Pancreas (tissue), 10 donors: ENCODE data around the gene COPS4. TPM values are rescaled to one million over a fixed set of nuclear protein-coding genes. Genes with fewer than 3 reads are reported as not detected.

ENCODE experiments used
- ATAC-seq, 4 donors: fragments of 200-7000 bp; cut with Tn5 transposase; one replicate each; pipeline versions ENCODE4 v1.8.0 to v1.9.1; 2020; ENCODE audit warnings: mild to moderate bottlenecking in 4 of 4, moderate library complexity in 4 of 4
- DNase-seq, 6 donors: peaks; one replicate each; pipeline ENCODE4 v3.0.0-alpha.2; 2020
- FAIRE-seq: peaks from 2 replicates; lab custom pipeline; 2012; peaks lifted over from hg19 to GRCh38; lab: Jason Lieb, UNC
- H3K27ac ChIP-seq, 4 donors: fragments of 200-600 bp; sonication (generic); 1 replicate in 3 of 4; 2 replicates in 1 of 4; pipeline versions ENCODE4 v1.5.0 to v1.8.0; 2020
- H3K27me3 ChIP-seq, 4 donors: fragments of 200-600 bp; one replicate each; pipeline ENCODE4 v1.8.0; 2021
- H3K36me3 ChIP-seq, 3 donors: fragments of 200-600 bp; sonication (generic) in 1 of 3; one replicate each; pipeline versions ENCODE4 v1.5.0 to v1.8.0; 2020 to 2021
- H3K4me1 ChIP-seq, 3 donors: fragments of 200-600 bp; one replicate each; pipeline ENCODE4 v1.8.0; 2021
- H3K4me3 ChIP-seq, 4 donors: fragments of 200-600 bp; sonication (generic) in 2 of 4; one replicate each; pipeline versions ENCODE4 v1.5.0 to v1.8.0; 2020 to 2021
- H3K9me3 ChIP-seq, 4 donors: fragments of 200-600 bp; one replicate each; pipeline ENCODE4 v1.8.0; 2021
- WGBS, 2 donors: extraction: QIAGEN DNeasy Blood & Tissue Kit; methylation state at CpG; one replicate each; pipeline ENCODE4 v1.1.7; 2013; 5-methylcytosine and 5-hydroxymethylcytosine counted together
- intact Hi-C, 3 donors: fragments of 100-400 bp; cut with DNase I; formaldehyde crosslinking; loops; one replicate each; pipeline versions ENCODE4 v1.11.1 to v1.14.2; 2022
- polyA plus RNA-seq, 2 donors: library from polyadenylated mRNA; stranded (reverse); fragments of 200-250 nt; gene quantifications; one replicate each; pipeline ENCODE4 v1.2.3, GENCODE V29; 2013
- total RNA-seq, 6 donors: library from RNA; stranded (reverse); fragmentation: NEBNext Ultra II Directional in 4 of 6; extraction: Animal tissue kit (Norgen Biotek cat#: 25700) in 4 of 6; gene quantifications; one replicate each; pipeline versions ENCODE4 v1.2.1 to v1.2.4, GENCODE V29; 2021 to 2023
- TF ChIP-seq, protein P1 (sequence below), 4 donors: fragments of 200-600 bp; sonication (generic) in 3 of 4; IDR thresholded peaks; one replicate each; pipeline versions ENCODE4 v1.5.0 to v1.8.0; 2021; ENCODE audit warnings: antibody characterized with exemption in 4 of 4
- donor health status: healthy with polysubstance abuse.
- donor health status: DM: no; HTN: no; CAD: no; lungs with moderate emphysema.
- donor health status: DM: no; HTN: no; CAD: no.
- donor health status: control.
- donor health status: control.
- donor health status: Bipolar disorder and iron deficiency.
- donor health status: DM: yes; HTN: yes; CAD: no.
- donor health status: DM: no; HTN: no; CAD: no.
- donor health status: DM: no; HTN: no; CAD: no.
- donor health status: DM: yes; HTN: yes; CAD: no.

The COPS4 gene
- total and polyA plus RNA-seq, 8 donors = 9.0 to 23.2 (median 13.0) TPM

DNA sequence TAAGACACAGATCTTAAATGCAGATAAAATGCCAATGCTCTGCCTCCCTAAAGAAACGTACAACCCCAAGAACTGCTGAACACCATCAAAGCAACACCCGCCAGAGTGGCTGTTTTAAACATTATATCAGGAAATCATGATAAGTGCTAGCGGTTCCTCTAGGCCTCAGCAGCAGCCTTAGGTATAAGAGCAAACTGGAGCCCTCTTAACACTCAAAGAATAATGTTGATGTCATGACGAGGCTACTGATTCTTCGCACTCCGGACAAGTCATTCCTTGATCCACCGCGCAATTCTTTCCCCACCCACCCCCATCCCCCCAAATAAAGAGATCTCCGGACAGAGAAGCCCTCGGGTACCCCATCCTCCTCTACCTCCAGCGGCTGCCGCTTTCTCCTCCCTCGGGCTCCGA lies 24.9 kb upstream of the COPS4 start:
- intact Hi-C loops = no loop called here
- 0% methylated on average over 14 of the region's 14 CpGs for WGBS, 2 donors
- TF ChIP-seq, protein P1, sequence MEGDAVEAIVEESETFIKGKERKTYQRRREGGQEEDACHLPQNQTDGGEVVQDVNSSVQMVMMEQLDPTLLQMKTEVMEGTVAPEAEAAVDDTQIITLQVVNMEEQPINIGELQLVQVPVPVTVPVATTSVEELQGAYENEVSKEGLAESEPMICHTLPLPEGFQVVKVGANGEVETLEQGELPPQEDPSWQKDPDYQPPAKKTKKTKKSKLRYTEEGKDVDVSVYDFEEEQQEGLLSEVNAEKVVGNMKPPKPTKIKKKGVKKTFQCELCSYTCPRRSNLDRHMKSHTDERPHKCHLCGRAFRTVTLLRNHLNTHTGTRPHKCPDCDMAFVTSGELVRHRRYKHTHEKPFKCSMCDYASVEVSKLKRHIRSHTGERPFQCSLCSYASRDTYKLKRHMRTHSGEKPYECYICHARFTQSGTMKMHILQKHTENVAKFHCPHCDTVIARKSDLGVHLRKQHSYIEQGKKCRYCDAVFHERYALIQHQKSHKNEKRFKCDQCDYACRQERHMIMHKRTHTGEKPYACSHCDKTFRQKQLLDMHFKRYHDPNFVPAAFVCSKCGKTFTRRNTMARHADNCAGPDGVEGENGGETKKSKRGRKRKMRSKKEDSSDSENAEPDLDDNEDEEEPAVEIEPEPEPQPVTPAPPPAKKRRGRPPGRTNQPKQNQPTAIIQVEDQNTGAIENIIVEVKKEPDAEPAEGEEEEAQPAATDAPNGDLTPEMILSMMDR (IDR thresholded peaks at IDR 0.05) = no peak
- Histone ChIP-seq H3K9me3 (no peaks in the 10 kb centered on the region), H3K4me3 (peak overlapping the region; percentile 47 to 85 (median 61)), H3K4me1 (peaks cover 4 to 23% (median 9%) of the 10 kb centered on the region in 3 donors), H3K36me3 (no peaks in the 10 kb centered on the region), H3K27me3 (no peaks in the 10 kb centered on the region), H3K27ac (peak overlapping the region; percentile 72 to 89 (median 77))
- DNase-seq = no peak
- peak in 1 of 4 donors; percentile 1 for ATAC-seq
- no peak for FAIRE-seq

DNA sequence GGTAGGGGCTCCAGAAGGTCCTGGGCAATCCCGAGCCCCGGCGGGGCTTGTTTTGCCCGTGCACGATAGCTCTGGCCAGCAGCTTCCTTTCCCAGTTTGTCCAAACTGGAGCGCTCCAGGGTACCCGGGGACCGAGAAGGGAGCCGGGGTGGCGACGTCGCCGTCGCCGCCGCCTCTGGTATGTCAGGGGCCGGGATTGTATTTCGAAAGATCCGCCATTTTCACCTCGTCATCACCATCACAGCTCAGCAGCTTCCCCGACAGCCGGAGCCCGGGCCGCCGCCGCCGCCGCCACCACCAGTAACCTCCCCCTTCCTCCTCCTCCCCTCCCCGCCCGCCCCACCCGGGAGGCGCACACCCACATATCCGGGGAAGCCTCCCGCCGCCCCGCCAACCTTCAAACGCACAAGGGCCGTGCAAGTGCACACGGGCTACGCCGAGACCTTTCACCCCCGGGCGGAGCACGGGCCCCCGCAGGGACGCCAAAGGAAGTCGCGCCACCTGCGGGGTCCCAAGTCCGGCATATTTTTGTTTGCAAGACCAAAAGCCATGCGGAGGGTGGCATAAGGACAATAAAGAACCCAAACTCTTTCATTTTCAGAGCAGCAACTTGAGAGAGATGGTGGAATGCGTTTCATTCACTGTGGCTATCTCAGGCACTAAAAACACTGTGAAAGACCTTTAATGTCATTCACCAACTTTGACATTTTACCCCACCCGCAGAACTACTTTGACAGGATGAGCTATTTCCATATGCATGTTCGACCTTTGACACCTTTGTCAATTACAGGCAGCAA lies 24.3 kb upstream of the COPS4 start, which contains the start of gene LIN54:
LIN54 (minus strand) TSS at position 302 of the 797 bp plus-strand sequence. CDS start 25,979 bp downstream, outside the sequence.
- TF ChIP-seq, protein P1 (IDR thresholded peaks at IDR 0.05) = no peak
- ATAC-seq = peak; percentile 52 to 67 (median 62)
- 1% methylated on average over 34 to 54 of the region's 54 CpGs for WGBS, 2 donors
- peak; percentile 75 to 86 (median 80) for DNase-seq
- Histone ChIP-seq H3K4me1 (peaks cover 4 to 23% (median 9%) of the 10 kb centered on the region in 3 donors), H3K4me3 (peak within 1 kb of the TSS; percentile 47 to 85 (median 61)), H3K27me3 (no peaks in the 10 kb centered on the region), H3K9me3 (no peaks in the 10 kb centered on the region), H3K36me3 (no peaks in the 10 kb centered on the region), H3K27ac (peak within 1 kb of the TSS; percentile 72 to 89 (median 77))
- FAIRE-seq = no peak
- intact Hi-C loops = no loop called here

DNA sequence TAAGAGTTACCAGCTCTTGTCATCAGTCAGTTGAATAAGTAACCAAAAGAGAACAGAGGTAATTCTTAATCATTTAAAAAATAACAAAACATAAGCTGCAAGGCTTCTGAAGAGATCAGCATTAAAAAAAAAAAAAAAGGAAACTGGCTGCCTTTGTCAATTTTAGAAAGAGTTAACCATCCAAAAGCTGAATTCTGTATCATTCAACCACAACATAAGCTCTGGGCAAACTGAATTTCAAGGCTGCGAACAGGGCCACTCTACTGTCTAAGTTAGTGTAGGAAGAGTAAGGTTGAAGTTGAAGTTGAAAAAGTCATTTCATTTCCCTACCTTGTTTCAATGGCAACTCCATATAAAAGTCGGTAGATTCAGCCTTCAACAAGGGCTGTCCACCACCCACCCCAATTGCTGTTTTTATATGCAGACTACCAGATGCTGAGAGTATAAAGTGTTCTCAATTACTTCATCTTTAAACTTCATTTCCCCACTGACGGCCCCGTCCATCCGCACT lies 23.2 kb upstream of the COPS4 start:
- TF ChIP-seq, protein P1 (IDR thresholded peaks at IDR 0.05) = no peak
- ATAC-seq = no peak
- Histone ChIP-seq H3K9me3 (no peaks in the 10 kb centered on the region), H3K4me1 (peaks cover 4 to 23% (median 9%) of the 10 kb centered on the region in 3 donors), H3K36me3 (no peaks in the 10 kb centered on the region), H3K4me3 (peak overlapping the region; percentile 69 to 92 (median 83)), H3K27me3 (no peaks in the 10 kb centered on the region), H3K27ac (peak overlapping the region in 2 of 4 donors; percentile 81 to 89)
- WGBS, 2 donors = 5 to 7% methylated on average over 5 of the region's 5 CpGs
- FAIRE-seq = no peak
- DNase-seq = no peak
- intact Hi-C loops = no loop called here

DNA sequence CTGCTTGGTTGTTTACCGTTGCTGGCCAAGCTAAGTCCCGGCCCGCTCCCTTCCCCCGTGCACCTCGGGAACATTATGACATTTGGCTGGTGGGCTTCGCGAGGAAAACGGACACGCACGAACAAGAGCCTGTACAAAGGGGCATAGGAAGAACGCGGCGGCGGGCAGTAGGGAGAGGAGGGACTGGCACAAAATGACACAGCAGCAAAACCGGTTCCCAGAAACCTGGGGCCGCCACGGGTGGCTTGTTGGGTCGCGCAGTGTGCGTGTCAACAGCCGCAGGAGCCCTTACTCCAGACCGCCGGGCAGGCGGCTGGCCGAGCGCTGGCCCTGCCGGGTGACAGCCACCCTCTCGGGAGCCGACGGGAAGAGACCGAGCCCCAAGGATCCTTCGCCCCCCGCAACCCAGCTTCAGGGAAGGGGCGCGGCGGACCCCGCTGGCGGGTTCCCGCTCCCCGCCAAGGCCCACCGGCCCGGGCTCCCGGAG lies 22.7 kb upstream of the COPS4 start:
- FAIRE-seq = no peak
- Histone ChIP-seq H3K27ac (peak overlapping the region; percentile 60 to 89 (median 78)), H3K27me3 (no peaks in the 10 kb centered on the region), H3K4me1 (peaks cover 4 to 23% (median 9%) of the 10 kb centered on the region in 3 donors), H3K4me3 (peak overlapping the region; percentile 69 to 92 (median 83)), H3K36me3 (no peaks in the 10 kb centered on the region), H3K9me3 (no peaks in the 10 kb centered on the region)
- WGBS, 2 donors = 0% methylated on average over 30 to 43 of the region's 43 CpGs
- TF ChIP-seq, protein P1 (IDR thresholded peaks at IDR 0.05) = no peak
- intact Hi-C loops = no loop called here
- ATAC-seq = peak; percentile 1 to 12 (median 3)
- peak; percentile 28 to 85 (median 54) for DNase-seq
